GM21367 (cell line): Measurements from ENCODE around the gene KLHL29.

Experiments used
- ATAC-seq: cut with Tn5 transposase; IDR thresholded peaks from one replicate; pipeline ENCODE4 v1.9.1; 2021; ENCODE audit not compliant: unreplicated experiment

Gene KLHL29

DNA sequence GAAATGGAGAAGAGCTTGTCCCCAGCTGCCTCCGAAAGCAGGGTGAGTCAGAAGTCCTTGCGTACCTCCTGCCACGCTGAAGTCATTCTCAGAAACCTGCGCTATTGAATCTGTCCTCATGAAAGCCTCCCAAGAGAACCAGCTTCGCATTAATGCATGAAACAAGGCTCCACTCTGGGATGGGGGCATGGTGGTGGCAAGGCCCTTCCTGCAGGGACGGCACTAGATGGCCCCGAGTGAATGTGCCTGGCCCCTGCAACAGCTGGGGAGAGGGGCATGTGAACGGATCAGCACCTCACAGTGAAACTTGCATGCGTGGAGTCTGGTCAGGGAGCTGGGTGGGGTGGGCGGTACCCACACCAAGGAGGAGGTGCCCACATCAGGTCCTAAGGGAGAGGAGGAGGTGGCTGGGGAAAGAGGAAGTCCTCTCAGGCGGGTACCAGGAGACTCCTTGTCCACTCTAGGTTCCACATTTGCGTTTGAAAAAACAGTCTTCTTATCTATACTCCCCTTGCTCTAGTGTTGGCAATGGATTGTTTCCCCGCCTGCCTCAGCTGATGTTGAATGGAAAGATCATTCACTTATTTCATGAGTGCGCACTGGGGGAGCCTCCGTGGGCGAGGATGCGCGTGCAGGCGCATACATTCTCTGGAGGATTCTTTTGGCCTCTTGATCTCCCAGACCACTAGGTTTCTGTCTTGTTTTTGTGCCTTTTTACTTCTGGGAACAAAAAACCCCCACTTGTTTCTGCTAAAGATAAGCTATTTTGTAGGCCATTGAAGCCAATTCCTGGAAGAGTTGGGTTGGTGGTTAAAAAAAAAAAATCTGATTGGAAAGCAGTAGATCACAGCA, 104.7 kb downstream of the KLHL29 start:
- no peak for ATAC-seq

GRCh38 chr2:23491591-23492336, 106.8 kb downstream of the KLHL29 start:
- no peak for ATAC-seq

- ATAC-seq = no peak
These were observed 107.3 kb downstream of the KLHL29 start for GRCh38 chr2:23492337-23492675.

- ATAC-seq = no peak
These were observed 107.9 kb downstream of the KLHL29 start for GRCh38 chr2:23492921-23493320.

GRCh38 chr2:23493846-23494245, 108.9 kb downstream of the KLHL29 start:
- ATAC-seq = no peak

GRCh38 chr2:23494286-23494685, 109.3 kb downstream of the KLHL29 start:
- ATAC-seq = no peak

DNA sequence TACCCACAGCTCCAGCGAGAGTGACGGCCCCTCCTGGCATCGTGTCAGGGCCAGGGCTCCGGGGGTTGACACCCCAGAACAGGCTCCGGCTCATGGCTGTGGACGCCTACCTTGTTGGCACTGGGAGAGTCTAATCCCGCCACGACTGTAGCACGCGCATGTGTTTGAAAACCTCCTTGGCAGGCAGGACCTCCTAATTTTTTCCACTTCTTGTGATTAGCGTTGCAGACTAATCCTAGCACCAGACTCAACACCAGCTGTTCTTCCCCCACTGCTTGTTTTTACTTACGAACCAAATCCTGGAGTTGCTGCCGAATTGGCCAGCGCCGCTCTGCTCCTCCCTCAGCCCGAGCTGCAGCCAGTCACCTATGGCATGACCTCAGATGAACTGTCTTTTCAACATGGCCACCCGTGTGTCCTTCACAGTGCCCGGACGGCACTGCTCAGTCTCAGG, 110.7 kb downstream of the KLHL29 start:
- ATAC-seq = no peak

- ATAC-seq = no peak
These were observed 111.5 kb downstream of the KLHL29 start for GRCh38 chr2:23496456-23496855.

DNA sequence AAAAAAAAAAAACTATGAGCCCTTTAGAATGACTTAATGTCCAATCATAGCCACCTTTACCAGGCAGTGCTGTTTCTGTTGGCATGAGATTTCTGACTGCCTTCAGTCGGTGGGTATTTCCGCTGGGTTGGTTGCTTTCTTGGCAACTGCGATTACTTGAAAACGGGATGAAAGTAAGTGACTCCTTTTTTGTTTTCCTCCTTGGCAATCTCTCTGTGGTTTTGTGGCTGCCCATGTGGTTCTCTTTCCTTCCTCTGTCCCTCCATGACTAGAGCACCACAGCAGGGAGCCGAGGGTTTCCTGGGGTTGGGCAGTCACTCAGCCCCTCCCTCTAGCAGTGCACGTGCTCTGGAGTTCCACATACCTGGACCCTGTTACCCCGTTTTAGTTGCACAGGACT, 112.1 kb downstream of the KLHL29 start:
- ATAC-seq = no peak

DNA sequence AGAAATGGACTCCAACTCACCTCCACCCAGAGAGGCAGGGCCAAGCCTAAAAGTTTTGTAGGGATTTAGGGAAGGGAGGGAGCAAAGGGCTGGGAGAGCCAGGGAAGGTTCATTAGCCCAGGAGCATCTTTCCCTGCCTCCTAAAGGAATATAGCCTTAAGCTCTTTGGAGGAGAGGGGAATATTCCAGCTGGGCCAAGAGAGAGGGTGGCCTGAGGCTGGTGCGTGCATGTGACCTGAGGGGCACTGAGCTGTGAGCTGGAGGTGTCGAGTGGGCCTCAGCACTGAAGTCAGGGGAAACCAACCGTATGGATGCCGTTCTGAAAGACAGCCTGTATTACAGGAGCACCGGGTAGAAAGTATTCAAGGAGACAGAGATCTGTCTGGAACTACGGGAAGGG, 112.6 kb downstream of the KLHL29 start:
- no peak for ATAC-seq

GRCh38 chr2:23498943-23499342, 114.0 kb downstream of the KLHL29 start:
- ATAC-seq = no peak

- no peak for ATAC-seq
These were observed 114.5 kb downstream of the KLHL29 start for GRCh38 chr2:23499439-23499838.

GRCh38 chr2:23500836-23501235, 115.9 kb downstream of the KLHL29 start:
- ATAC-seq = no peak

DNA sequence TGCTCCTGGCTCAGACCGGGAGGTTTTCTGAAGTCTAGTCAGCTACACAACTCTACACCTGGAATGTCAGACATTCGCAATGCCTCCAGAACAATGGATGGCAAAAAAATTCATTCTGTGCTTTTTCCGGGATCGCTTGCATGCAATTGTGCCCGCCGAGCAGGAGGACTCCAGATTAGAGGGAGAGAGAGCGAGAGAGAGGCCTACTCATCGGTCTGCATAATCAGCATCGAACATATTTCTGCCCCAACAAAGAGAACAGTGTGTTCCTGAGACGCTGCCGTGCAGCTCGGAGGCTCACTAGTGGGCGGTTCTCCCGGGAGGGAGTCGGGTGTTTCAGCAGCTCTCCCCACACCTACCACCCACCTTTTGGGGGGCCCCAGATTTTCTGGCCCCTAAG, 117.1 kb downstream of the KLHL29 start:
- no peak for ATAC-seq

GRCh38 chr2:23503097-23503496, 118.1 kb downstream of the KLHL29 start:
- ATAC-seq = no peak

DNA sequence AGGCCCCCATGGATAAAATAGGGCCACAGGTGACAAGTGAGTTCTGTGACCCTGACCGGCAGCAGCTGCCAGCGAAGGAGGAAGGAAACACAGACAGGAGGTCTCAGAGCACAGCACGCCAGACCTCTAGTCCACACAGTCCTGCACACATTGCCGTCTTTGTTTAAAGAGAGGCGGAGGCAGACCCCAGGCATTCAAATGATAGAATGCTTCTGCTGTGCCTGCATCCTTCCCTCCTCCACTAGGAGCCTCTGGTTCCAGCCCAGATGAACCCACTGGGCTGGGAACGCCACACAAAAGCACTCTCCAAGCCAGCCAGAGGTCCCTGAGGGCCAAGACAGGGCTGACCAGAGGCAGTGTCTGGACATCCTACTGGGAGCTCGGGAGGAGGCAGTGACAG, 118.7 kb downstream of the KLHL29 start:
- ATAC-seq = no peak

- no peak for ATAC-seq
These were observed 119.6 kb downstream of the KLHL29 start for GRCh38 chr2:23504591-23504990.

DNA sequence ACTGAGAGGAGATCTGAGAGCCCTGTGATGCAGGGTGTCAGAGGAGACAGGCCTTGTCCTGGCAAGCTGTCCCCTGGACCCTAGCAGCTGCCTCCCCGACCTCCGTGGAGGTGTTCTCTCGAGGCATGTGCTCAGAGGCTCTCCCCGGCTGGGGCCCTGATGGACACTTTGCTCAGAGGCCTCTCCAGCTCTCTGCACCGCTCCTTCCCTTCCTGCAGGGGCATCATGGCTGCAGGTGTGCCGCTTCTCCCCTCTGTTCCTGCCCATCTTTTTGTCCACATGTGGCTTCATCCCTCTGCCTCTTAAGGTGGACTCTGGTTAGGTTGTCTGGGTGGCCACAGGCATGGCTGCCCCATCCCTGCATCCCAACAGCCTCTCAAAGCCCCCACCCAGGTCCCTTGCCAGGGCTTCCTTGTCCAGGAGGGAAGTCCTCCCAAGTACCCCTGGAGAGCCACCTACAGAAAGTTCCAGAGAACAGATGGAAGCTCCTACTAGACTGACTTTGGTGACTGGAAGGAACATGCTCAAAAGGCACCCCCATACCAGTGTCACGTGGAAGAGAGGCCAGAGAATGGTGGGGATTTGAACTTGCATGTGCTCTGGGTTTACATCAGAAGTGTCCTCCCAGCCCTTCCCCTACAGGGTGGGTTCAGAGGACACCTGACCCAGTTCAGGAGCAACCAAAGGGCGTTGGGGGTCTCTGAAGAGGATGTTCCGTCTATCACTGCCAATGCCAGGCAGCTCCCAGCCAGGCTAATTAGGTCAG, 120.4 kb downstream of the KLHL29 start:
- ATAC-seq = no peak

- no peak for ATAC-seq
These were observed 121.0 kb downstream of the KLHL29 start for GRCh38 chr2:23505984-23506380.

- ATAC-seq = no peak
These were observed 121.7 kb downstream of the KLHL29 start for GRCh38 chr2:23506531-23507266.
